ENCODE measurements around the gene OR10W1.

Gene OR10W1

GRCh38 chr11:58286249-58286648 lies 18.2 kb upstream of the OR10W1 start:
- H3K27me3 ChIP-seq (replicated peaks; ENCODE audit: control insufficient read depth, insufficient read depth, low read length) = no peaks in the 10 kb centered on the region
- no peak for DNase-seq (ENCODE audit: extremely low read depth, insufficient read length)
- no peaks in the 10 kb centered on the region for H3K36me3 ChIP-seq (ENCODE audit: control insufficient read depth, insufficient read depth, low read length)
- H3K4me3 ChIP-seq (replicated peaks; ENCODE audit: low read depth, low read length) = no peak overlapping the region
- peak; percentile 72 for TF ChIP-seq CTCF (IDR thresholded peaks at IDR 0.05; ENCODE audit: insufficient read depth, low read length, poor library complexity, severe bottlenecking)

DNA sequence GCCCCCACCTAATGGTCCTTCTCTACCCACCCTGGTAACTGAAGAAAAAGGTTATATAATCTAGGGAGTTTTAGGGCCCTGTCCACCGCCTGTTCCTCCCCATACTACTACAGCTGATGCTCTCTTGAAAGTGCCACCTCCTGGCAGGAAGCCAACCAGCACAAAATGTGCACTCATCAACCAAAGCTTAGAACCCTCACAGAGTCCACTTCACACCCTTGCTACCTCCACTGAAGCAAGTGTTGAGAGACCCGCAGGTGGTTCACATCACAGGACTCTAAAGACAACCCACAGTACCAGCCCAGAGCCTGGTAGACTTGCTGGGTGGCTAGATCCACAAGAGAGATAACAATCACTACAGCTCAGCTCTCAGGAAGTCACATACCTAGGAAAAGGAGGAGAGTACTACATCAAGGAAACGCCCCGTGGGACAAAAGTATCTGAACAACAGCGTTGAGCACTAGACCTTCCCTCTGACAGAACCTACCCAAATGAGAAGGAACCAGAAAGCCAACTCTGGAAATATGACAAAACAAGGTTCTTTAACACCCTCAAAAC lies 17.5 kb upstream of the OR10W1 start:
- TF ChIP-seq CTCF (IDR thresholded peaks at IDR 0.05; ENCODE audit: insufficient read depth, low read length, poor library complexity, severe bottlenecking) = no peak
- DNase-seq (ENCODE audit: extremely low read depth, insufficient read length) = no peak

GRCh38 chr11:58276151-58276550 lies 8.1 kb upstream of the OR10W1 start:
- no peaks in the 10 kb centered on the region for H3K36me3 ChIP-seq (ENCODE audit: control insufficient read depth, insufficient read depth, low read length)
- H3K27me3 ChIP-seq (replicated peaks; ENCODE audit: control insufficient read depth, insufficient read depth, low read length) = no peaks in the 10 kb centered on the region
- TF ChIP-seq CTCF (IDR thresholded peaks at IDR 0.05; ENCODE audit: insufficient read depth, low read length, poor library complexity, severe bottlenecking) = no peak
- no peak overlapping the region for H3K4me3 ChIP-seq (replicated peaks; ENCODE audit: low read depth, low read length)
- DNase-seq (ENCODE audit: extremely low read depth, insufficient read length) = no peak

More for the DNA sequence above, 17.5 kb upstream of the OR10W1 start:
- H3K36me3 ChIP-seq (ENCODE audit: control insufficient read depth, insufficient read depth, low read length) = no peaks in the 10 kb centered on the region
- no peak overlapping the region for H3K4me3 ChIP-seq (replicated peaks; ENCODE audit: low read depth, low read length)
- no peaks in the 10 kb centered on the region for H3K27me3 ChIP-seq (replicated peaks; ENCODE audit: control insufficient read depth, insufficient read depth, low read length)

GRCh38 chr11:58275002-58275401 lies 6.9 kb upstream of the OR10W1 start:
- no peak for DNase-seq (ENCODE audit: extremely low read depth, insufficient read length)
- Histone ChIP-seq H3K27me3 (replicated peaks; ENCODE audit: control insufficient read depth, insufficient read depth, low read length) (no peaks in the 10 kb centered on the region), H3K4me3 (replicated peaks; ENCODE audit: low read depth, low read length) (no peak overlapping the region), H3K36me3 (ENCODE audit: control insufficient read depth, insufficient read depth, low read length) (no peaks in the 10 kb centered on the region)
- no peak for TF ChIP-seq CTCF (IDR thresholded peaks at IDR 0.05; ENCODE audit: insufficient read depth, low read length, poor library complexity, severe bottlenecking)

DNA sequence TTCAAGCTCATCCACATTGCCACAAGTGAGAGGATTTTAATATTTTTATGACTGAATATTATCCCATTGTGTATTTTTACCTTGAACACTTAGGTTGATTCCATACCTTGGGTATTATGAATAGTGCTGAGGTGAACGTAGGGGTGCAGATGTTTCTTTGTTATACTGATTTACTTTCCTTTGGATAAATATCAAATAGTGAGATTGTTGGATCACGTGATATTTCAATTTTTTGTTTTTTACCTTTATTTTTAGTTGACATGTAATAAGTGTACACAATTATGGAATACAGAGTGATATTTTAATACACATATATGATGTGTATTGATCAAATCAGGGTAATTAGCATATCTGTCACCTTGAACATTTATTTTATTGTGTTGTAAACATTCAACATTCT lies 8.1 kb downstream of the OR10W1 start:
- H3K36me3 ChIP-seq (ENCODE audit: control insufficient read depth, insufficient read depth, low read length) = no peaks in the 10 kb centered on the region
- TF ChIP-seq CTCF (IDR thresholded peaks at IDR 0.05; ENCODE audit: insufficient read depth, low read length, poor library complexity, severe bottlenecking) = no peak
- DNase-seq (ENCODE audit: extremely low read depth, insufficient read length) = no peak
- no peak overlapping the region for H3K4me3 ChIP-seq (replicated peaks; ENCODE audit: low read depth, low read length)
- H3K27me3 ChIP-seq (replicated peaks; ENCODE audit: control insufficient read depth, insufficient read depth, low read length) = no peaks in the 10 kb centered on the region

- no peak for DNase-seq (ENCODE audit: extremely low read depth, insufficient read length)
- Histone ChIP-seq H3K36me3 (ENCODE audit: control insufficient read depth, insufficient read depth, low read length) (no peaks in the 10 kb centered on the region), H3K4me3 (replicated peaks; ENCODE audit: low read depth, low read length) (no peak overlapping the region), H3K27me3 (replicated peaks; ENCODE audit: control insufficient read depth, insufficient read depth, low read length) (no peaks in the 10 kb centered on the region)
- no peak for TF ChIP-seq CTCF (IDR thresholded peaks at IDR 0.05; ENCODE audit: insufficient read depth, low read length, poor library complexity, severe bottlenecking)
Observed at GRCh38 chr11:58254936-58255335, 13.1 kb downstream of the OR10W1 start.

Data from GM06990 (cell line).